ENCODE results near the gene MCRS1.

MCRS1 gene

GRCh38 chr12:49548822-49549648, 18.9 kb downstream of the MCRS1 start:
- POLR2A ChIA-PET: no interaction called here

GRCh38 chr12:49548481-49548821, 19.5 kb downstream of the MCRS1 start:
- no peak overlapping the region for H3K4me3 ChIP-seq (ENCODE audit: low read depth, low read length)
- no peak for TF ChIP-seq PATZ1 (tag by site-specific recombination; IDR thresholded peaks at IDR 0.05)
- TF ChIP-seq EGR2 (tag by site-specific recombination; IDR thresholded peaks at IDR 0.05; ENCODE audit: low read depth): 0 out of 2 replicates have a peak, but pooled peaks have one; percentile 14
- H3K36me3 ChIP-seq (ENCODE audit: control insufficient read depth in 2 of 2, insufficient read depth in 1 of 2, low read length in 2 of 2): no peaks in the 10 kb centered on the region
- POLR2A ChIA-PET: no interaction called here
- no peaks in the 10 kb centered on the region for H3K9me3 ChIP-seq (ENCODE audit: control insufficient read depth, insufficient read depth, low read depth, low read length)
- no peak overlapping the region for H3K27ac ChIP-seq (ENCODE audit: extremely low read depth, low read depth, low read length)
- no peaks in the 10 kb centered on the region for H3K4me1 ChIP-seq (ENCODE audit: control insufficient read depth, insufficient read depth, low read length)
- CTCF ChIA-PET: no interaction called here

More at GRCh38 chr12:49548822-49549648, 18.9 kb downstream of the MCRS1 start:
- H3K4me1 ChIP-seq (ENCODE audit: control insufficient read depth, insufficient read depth, low read length): no peaks in the 10 kb centered on the region
- CTCF ChIA-PET: interaction anchor here (0.8 kb wide), 2 partner anchors 17 to 190 kb away, joined by 4 to 5 read pairs; no protein-coding TSS in a partner anchor
- no peak overlapping the region for H3K4me3 ChIP-seq (ENCODE audit: low read depth, low read length)
- no peaks in the 10 kb centered on the region for H3K36me3 ChIP-seq (ENCODE audit: control insufficient read depth in 2 of 2, insufficient read depth in 1 of 2, low read length in 2 of 2)
- no peak for TF ChIP-seq OVOL3 (tag by site-specific recombination; IDR thresholded peaks at IDR 0.05)
- TF ChIP-seq ZNF777 (tag by site-specific recombination; IDR thresholded peaks at IDR 0.05; ENCODE audit: borderline replicate concordance): no peak
- TF ChIP-seq EGR2 (tag by site-specific recombination; IDR thresholded peaks at IDR 0.05; ENCODE audit: low read depth): 0 out of 2 replicates have a peak, but pooled peaks have one; percentile 1
- H3K27ac ChIP-seq (ENCODE audit: extremely low read depth, low read depth, low read length): no peak overlapping the region
- H3K9me3 ChIP-seq (ENCODE audit: control insufficient read depth, insufficient read depth, low read depth, low read length): no peaks in the 10 kb centered on the region

GRCh38 chr12:49547090-49547690, 20.8 kb downstream of the MCRS1 start:
- CTCF ChIA-PET: interaction anchor here (0.6 to 0.7 kb wide), 2 partner anchors 34 to 205 kb away, joined by 3 read pairs; no protein-coding TSS in a partner anchor
- Histone ChIP-seq H3K27ac (ENCODE audit: extremely low read depth, low read depth, low read length) (no peak overlapping the region), H3K9me3 (ENCODE audit: control insufficient read depth, insufficient read depth, low read depth, low read length) (no peaks in the 10 kb centered on the region), H3K4me3 (ENCODE audit: low read depth, low read length) (no peak overlapping the region), H3K4me1 (ENCODE audit: control insufficient read depth, insufficient read depth, low read length) (no peaks in the 10 kb centered on the region), H3K36me3 (ENCODE audit: control insufficient read depth in 2 of 2, insufficient read depth in 1 of 2, low read length in 2 of 2) (no peaks in the 10 kb centered on the region)
- no peak for TF ChIP-seq ZNF600 (tag by site-specific recombination; IDR thresholded peaks at IDR 0.05)
- peak; percentile 55 for TF ChIP-seq ZFHX2 (tag by site-specific recombination; conservative IDR thresholded peaks at IDR 0.05)
- TF ChIP-seq SP3 (tag by site-specific recombination; IDR thresholded peaks at IDR 0.05): no peak
- POLR2A ChIA-PET: interaction anchor here (0.6 kb wide), 1 partner anchor 690 kb away, joined by 3 read pairs; no protein-coding TSS in a partner anchor

- ChIA-PET POLR2A (no interaction called here), CTCF (interaction anchor here (0.6 to 1.1 kb wide), 3 partner anchors 34 to 187 kb away, joined by 3 read pairs; partner anchors contain the start of gene PRPF40B)
- TF ChIP-seq ZIC2 (tag by site-specific recombination; IDR thresholded peaks at IDR 0.05) (peak; percentile 46), ATF2 (tag by site-specific recombination; IDR thresholded peaks at IDR 0.05; ENCODE audit: low read depth) (no peak)
- H3K27ac ChIP-seq (ENCODE audit: extremely low read depth, low read depth, low read length): no peak overlapping the region
- H3K4me1 ChIP-seq (ENCODE audit: control insufficient read depth, insufficient read depth, low read length): no peaks in the 10 kb centered on the region
- no peaks in the 10 kb centered on the region for H3K9me3 ChIP-seq (ENCODE audit: control insufficient read depth, insufficient read depth, low read depth, low read length)
- H3K4me3 ChIP-seq (ENCODE audit: low read depth, low read length): no peak overlapping the region
- no peaks in the 10 kb centered on the region for H3K36me3 ChIP-seq (ENCODE audit: control insufficient read depth in 2 of 2, insufficient read depth in 1 of 2, low read length in 2 of 2)
These were observed 21.5 kb downstream of the MCRS1 start for GRCh38 chr12:49546481-49546880.
